ENCODE data around the gene BCAP31.

BCAP31 gene

DNA sequence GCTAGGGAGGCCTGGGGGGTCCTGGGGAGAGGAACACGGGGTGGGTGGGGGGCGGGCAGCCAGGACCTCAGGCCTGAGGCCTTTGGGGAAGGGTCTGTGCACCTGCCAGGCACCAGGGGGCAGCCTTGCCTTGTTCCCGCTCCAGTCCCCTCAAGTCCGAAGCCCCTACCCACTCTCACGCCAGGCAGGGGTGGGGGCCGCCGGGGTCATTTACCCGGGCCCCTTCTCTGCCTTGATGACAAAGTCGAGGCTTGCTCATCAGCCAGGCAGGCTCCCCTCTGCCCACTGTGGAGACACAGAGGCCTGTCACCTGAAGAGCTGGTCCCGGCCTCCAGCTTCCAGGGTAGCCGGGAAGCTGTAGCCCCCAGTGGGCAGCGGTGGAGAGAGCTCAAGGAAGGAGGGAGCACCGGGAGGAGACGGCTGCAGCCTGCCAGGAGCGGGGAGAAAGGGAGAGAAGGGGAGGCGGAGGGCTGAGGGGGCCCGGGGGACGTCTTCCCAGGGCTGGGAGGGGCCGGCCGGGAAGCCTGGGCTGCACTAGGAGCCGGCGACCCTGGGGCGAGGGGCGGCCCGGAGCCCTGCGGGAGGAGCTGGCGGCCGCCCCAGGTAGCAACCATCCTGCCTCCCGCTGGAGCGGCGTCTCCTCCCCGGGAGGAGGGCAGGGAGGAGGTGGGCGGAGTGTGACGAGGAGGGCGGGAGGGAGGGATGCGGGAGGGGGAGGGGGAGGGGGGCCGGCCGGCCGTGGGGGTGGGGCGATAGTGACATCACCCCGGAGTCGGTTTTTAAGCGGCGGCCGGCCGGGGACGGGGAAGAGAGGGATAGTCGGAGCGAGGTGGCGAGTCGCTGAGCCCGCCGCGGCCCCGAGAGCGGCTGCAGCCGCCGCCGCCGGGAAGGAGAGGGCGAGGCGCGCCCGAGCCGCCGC lies 36.8 kb downstream of the BCAP31 start, which contains the start of gene SLC6A8:
TSS of gene SLC6A8 (plus strand) at position 806 of the 919 bp plus-strand sequence. CDS start 649 bp downstream, outside the sequence.
- no peaks in the 10 kb centered on the region for H3K9me3 ChIP-seq (ENCODE audit: severe bottlenecking)

DNA sequence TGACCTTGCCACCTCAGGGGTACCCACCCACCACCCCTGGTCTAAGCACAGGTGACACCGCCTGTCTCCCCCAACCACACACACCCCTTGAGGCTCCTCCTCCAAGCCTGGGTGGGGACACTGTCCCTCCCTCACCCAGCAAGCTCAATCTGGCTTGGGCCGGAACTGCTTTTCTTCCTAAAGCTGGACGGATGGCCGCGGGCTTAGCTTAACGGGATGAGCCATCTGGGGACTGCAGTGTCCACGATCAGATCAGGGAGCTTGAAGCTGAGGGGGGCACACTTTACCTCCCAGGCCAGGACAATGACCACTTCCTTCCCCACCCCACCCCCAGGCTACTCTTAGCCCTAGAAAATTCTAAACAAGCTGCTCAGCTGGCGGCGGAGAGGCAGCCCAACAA lies 37.5 kb downstream of the BCAP31 start:
- no peaks in the 10 kb centered on the region for H3K4me1 ChIP-seq (ENCODE audit: insufficient read depth, poor library complexity, severe bottlenecking)
- ATAC-seq (ENCODE audit: low read depth), result no peak
- TF ChIP-seq, protein P1, sequence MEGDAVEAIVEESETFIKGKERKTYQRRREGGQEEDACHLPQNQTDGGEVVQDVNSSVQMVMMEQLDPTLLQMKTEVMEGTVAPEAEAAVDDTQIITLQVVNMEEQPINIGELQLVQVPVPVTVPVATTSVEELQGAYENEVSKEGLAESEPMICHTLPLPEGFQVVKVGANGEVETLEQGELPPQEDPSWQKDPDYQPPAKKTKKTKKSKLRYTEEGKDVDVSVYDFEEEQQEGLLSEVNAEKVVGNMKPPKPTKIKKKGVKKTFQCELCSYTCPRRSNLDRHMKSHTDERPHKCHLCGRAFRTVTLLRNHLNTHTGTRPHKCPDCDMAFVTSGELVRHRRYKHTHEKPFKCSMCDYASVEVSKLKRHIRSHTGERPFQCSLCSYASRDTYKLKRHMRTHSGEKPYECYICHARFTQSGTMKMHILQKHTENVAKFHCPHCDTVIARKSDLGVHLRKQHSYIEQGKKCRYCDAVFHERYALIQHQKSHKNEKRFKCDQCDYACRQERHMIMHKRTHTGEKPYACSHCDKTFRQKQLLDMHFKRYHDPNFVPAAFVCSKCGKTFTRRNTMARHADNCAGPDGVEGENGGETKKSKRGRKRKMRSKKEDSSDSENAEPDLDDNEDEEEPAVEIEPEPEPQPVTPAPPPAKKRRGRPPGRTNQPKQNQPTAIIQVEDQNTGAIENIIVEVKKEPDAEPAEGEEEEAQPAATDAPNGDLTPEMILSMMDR (IDR thresholded peaks at IDR 0.05; ENCODE audit: poor library complexity, severe bottlenecking), result no peak
- no peak for DNase-seq (ENCODE audit: low spot score)
- H3K9me3 ChIP-seq (ENCODE audit: severe bottlenecking), result no peaks in the 10 kb centered on the region
- no peak overlapping the region for H3K27ac ChIP-seq (ENCODE audit: poor library complexity, severe bottlenecking)
- H3K27me3 ChIP-seq (ENCODE audit: insufficient read depth, poor library complexity, severe bottlenecking), result no peaks in the 10 kb centered on the region
- no peak overlapping the region for H3K4me3 ChIP-seq (ENCODE audit: severe bottlenecking)
- peaks cover 5% of the 10 kb centered on the region; the same call in 1 of the 2 replicates for H3K36me3 ChIP-seq (ENCODE audit: low read depth)

More for the DNA sequence above, 36.8 kb downstream of the BCAP31 start, which contains the start of gene SLC6A8:
- peak within 1 kb of the TSS; percentile 40 for H3K4me3 ChIP-seq (ENCODE audit: severe bottlenecking)
- H3K4me1 ChIP-seq (ENCODE audit: insufficient read depth, poor library complexity, severe bottlenecking), result no peaks in the 10 kb centered on the region
- no peak for DNase-seq (ENCODE audit: low spot score)
- H3K27ac ChIP-seq (ENCODE audit: poor library complexity, severe bottlenecking), result peak within 1 kb of the TSS; percentile 48
- no peaks in the 10 kb centered on the region for H3K27me3 ChIP-seq (ENCODE audit: insufficient read depth, poor library complexity, severe bottlenecking)
- H3K36me3 ChIP-seq (ENCODE audit: low read depth), result peaks cover 5% of the 10 kb centered on the region; the same call in 1 of the 2 replicates
- peak; percentile 44 for ATAC-seq (ENCODE audit: low read depth)
- TF ChIP-seq, protein P1 (IDR thresholded peaks at IDR 0.05; ENCODE audit: poor library complexity, severe bottlenecking), result no peak

DNA sequence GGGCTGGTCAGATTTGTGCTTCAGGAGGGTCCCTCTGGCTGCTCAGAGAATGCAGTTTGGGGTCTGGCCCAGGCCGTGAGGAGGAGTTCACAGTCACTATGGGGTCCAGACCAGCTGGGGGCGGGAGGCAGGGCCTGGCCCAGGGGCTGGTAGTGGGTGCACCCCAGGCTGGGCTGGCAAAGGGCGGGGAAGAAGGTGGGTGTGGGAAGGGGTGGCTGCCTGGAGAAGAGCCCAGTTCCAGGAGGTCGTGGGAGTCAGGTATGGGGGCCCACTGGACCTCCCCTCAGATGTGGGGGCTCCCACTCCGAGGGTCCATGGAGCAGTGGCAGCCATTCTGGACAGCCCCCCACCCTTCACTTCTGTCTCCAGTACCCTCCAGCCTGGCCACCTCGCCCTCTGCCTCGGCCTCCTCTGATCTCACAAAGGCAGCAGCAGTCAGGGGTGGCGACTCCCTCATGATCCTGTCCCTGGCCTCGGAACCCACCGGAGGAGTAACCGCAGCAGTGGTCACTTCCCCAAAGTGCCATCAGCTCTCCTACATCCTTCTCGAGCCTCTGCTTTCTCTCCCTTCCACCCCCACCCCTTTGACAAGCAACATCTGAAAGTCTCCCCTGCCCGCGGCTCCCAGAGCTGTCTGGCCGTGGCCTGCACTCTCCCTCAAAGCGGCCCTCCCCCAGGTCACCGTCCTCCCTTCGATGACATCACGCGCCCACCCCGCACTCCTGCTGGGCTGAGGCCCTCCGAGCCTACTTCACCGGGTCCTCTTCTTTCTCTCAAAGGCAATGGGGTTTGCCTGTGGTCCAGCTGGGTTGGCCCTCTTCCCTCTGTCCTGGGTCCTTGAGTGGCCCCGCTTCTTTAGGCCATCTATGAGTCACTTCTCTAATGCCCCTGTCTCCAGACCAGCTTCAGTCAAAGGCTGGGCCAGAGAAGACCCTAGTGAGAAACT lies 38.2 kb downstream of the BCAP31 start:
- no peak for DNase-seq (ENCODE audit: low spot score)
- H3K4me1 ChIP-seq (ENCODE audit: insufficient read depth, poor library complexity, severe bottlenecking), result no peaks in the 10 kb centered on the region
- H3K9me3 ChIP-seq (ENCODE audit: severe bottlenecking), result no peaks in the 10 kb centered on the region
- no peak overlapping the region for H3K27ac ChIP-seq (ENCODE audit: poor library complexity, severe bottlenecking)
- no peaks in the 10 kb centered on the region for H3K27me3 ChIP-seq (ENCODE audit: insufficient read depth, poor library complexity, severe bottlenecking)
- TF ChIP-seq, protein P1 (IDR thresholded peaks at IDR 0.05; ENCODE audit: poor library complexity, severe bottlenecking), result no peak
- no peaks in the 10 kb centered on the region for H3K36me3 ChIP-seq (ENCODE audit: low read depth)
- ATAC-seq (ENCODE audit: low read depth), result no peak
- no peak overlapping the region for H3K4me3 ChIP-seq (ENCODE audit: severe bottlenecking)

DNA sequence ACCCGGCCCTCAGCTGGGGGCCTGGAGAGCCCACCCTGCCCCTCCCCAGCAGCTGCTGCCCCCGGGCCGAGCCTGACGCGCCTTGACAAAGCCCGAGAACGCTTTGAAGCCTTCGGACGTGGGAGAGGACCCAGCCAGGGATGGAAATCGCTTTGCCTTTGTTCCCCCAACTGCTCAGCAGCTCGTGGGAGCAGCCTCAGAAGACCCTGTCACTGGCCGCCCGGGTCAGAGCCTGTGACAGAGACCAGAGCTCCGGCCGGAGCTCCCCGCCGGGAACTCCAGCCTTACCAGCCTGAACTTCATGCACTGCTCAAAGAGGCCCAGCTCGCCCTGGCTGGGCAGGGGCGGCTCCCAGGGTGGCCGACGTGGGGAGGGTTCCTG lies 39.0 kb downstream of the BCAP31 start:
- TF ChIP-seq, protein P1 (IDR thresholded peaks at IDR 0.05; ENCODE audit: poor library complexity, severe bottlenecking), result no peak
- no peak for ATAC-seq (ENCODE audit: low read depth)
- no peak for DNase-seq (ENCODE audit: low spot score)
- no peaks in the 10 kb centered on the region for H3K9me3 ChIP-seq (ENCODE audit: severe bottlenecking)
- H3K27me3 ChIP-seq (ENCODE audit: insufficient read depth, poor library complexity, severe bottlenecking), result no peaks in the 10 kb centered on the region
- no peak overlapping the region for H3K4me3 ChIP-seq (ENCODE audit: severe bottlenecking)
- H3K4me1 ChIP-seq (ENCODE audit: insufficient read depth, poor library complexity, severe bottlenecking), result no peaks in the 10 kb centered on the region
- no peaks in the 10 kb centered on the region for H3K36me3 ChIP-seq (ENCODE audit: low read depth)
- H3K27ac ChIP-seq (ENCODE audit: poor library complexity, severe bottlenecking), result no peak overlapping the region

All from RWPE2 (cell line).